ENCODE results near the gene ZFAND3. TPM values are rescaled to one million over a fixed set of nuclear protein-coding genes. Genes with fewer than 3 reads are reported as not detected.

ZFAND3 gene
- polyA plus RNA-seq, 2 of the 4 experiments (the other 2 are of a cell fraction): 12.0 to 50.0 TPM

GRCh38 chr6:38193051-38193450 lies 373.5 kb downstream of the ZFAND3 start (continued):
- TF ChIP-seq ZSCAN20 (CRISPR knock-in tag; IDR thresholded peaks at IDR 0.05) (no peak), EHF (CRISPR knock-in tag; IDR thresholded peaks at IDR 0.05) (no peak), MYC (IDR thresholded peaks at IDR 0.05; ENCODE audit: borderline replicate concordance, low read length) (no peak)

DNA sequence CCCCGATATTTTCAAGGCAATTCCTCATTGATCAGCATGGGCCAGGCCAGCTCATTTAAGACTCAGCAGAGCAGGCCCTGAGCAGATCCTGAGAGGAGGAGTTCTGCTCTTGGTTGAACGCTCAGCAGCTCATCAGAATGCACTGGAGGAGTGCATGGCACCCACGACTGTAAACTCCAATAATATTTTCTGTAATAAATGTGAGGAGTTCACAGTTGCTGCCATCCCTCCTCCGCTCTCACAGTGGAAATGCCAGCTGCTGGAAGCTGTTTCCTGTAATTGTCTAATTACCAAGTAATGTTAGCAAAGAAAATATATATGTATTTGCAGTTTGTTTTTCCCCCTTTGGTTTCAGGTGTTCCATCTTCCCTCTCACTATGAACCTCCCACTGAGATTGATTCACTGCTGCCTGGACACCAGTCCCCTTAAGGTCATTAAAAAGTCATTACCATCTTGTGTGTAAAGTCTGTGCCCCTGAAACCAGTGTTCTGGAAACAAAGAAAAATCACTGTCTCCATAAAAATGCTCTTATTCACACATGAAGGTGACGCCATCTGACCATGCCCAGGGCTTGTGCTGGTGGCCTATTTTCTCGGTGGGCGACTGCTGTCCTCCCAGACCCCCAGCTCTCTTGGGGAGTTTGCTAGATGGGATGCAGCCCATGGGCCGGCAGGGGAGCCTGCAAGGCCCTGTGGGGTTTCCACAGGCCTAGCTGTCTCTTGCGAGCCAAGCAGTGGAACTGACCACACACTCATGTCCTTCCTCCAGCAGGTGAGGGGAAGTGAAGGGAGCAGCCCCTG lies 374.2 kb downstream of the ZFAND3 start:
- FAIRE-seq (no peak), DNase-seq (ENCODE audit: low read depth in 1 of 2, low spot score in 1 of 2) (no peak), ATAC-seq (no peak)
- TF ChIP-seq ZNF302 (CRISPR knock-in tag; IDR thresholded peaks at IDR 0.05) (no peak), FOSB (CRISPR knock-in tag; IDR thresholded peaks at IDR 0.05) (no peak), MAX (IDR thresholded peaks at IDR 0.05) (no peak), PHF8 (IDR thresholded peaks at IDR 0.05; ENCODE audit: borderline replicate concordance, low read depth) (no peak), FOSL2 (IDR thresholded peaks at IDR 0.05) (no peak), FOSL2 (CRISPR knock-in tag; IDR thresholded peaks at IDR 0.05) (no peak), BHLHE40 (IDR thresholded peaks at IDR 0.05; ENCODE audit: low read depth, low read length) (no peak), HES2 (IDR thresholded peaks at IDR 0.05) (no peak)
- no peaks in the 10 kb centered on the region for H3K9me3 ChIP-seq
- CTCF ChIA-PET: no interaction called here
- no peak overlapping the region for H3K27ac ChIP-seq
- WGBS (ENCODE audit: missing lambda C conversion rate): 85% methylated on average over 5 of the region's 9 CpGs
- POLR2A ChIA-PET: no interaction called here
- H3K4me1 ChIP-seq: no peaks in the 10 kb centered on the region
- no peak overlapping the region for H3K4me2 ChIP-seq
- H3K4me3 ChIP-seq: no peak overlapping the region

GRCh38 chr6:38194282-38194572 lies 374.7 kb downstream of the ZFAND3 start:
- ChIA-PET POLR2A (no interaction called here), CTCF (no interaction called here)
- TF ChIP-seq RAD21 (conservative IDR thresholded peaks at IDR 0.05 in 1 of 2, IDR thresholded peaks at IDR 0.05 in 1 of 2) (no peak), TP53 (CRISPR knock-in tag; IDR thresholded peaks at IDR 0.05) (no peak), JUN (IDR thresholded peaks at IDR 0.05) (no peak), MAFK (IDR thresholded peaks at IDR 0.05; ENCODE audit: partially characterized antibody) (no peak), ZNF302 (CRISPR knock-in tag; IDR thresholded peaks at IDR 0.05) (no peak), CBX2 (IDR thresholded peaks at IDR 0.05; ENCODE audit: borderline replicate concordance, low read depth) (no peak), MAX (IDR thresholded peaks at IDR 0.05) (no peak), FOXS1 (CRISPR knock-in tag; IDR thresholded peaks at IDR 0.05) (no peak), HEYL (CRISPR knock-in tag; IDR thresholded peaks at IDR 0.05) (no peak), TFCP2L1 (CRISPR knock-in tag; IDR thresholded peaks at IDR 0.05) (no peak), JUNB (IDR thresholded peaks at IDR 0.05) (no peak), BHLHE40 (IDR thresholded peaks at IDR 0.05; ENCODE audit: low read depth, low read length) (no peak), CEBPB (IDR thresholded peaks at IDR 0.05) (no peak), NPAS2 (CRISPR knock-in tag; IDR thresholded peaks at IDR 0.05; ENCODE audit: borderline replicate concordance) (no peak), GATA3 (IDR thresholded peaks at IDR 0.05; ENCODE audit: borderline replicate concordance) (no peak), CBX8 (IDR thresholded peaks at IDR 0.05) (no peak)
- TF ChIP-seq, protein P1, sequence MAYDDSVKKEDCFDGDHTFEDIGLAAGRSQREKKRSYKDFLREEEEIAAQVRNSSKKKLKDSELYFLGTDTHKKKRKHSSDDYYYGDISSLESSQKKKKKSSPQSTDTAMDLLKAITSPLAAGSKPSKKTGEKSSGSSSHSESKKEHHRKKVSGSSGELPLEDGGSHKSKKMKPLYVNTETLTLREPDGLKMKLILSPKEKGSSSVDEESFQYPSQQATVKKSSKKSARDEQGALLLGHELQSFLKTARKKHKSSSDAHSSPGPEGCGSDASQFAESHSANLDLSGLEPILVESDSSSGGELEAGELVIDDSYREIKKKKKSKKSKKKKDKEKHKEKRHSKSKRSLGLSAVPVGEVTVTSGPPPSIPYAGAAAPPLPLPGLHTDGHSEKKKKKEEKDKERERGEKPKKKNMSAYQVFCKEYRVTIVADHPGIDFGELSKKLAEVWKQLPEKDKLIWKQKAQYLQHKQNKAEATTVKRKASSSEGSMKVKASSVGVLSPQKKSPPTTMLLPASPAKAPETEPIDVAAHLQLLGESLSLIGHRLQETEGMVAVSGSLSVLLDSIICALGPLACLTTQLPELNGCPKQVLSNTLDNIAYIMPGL (CRISPR knock-in tag; IDR thresholded peaks at IDR 0.05; ENCODE audit: borderline replicate concordance): no peak
- H3K4me2 ChIP-seq: no peak overlapping the region
- no peaks in the 10 kb centered on the region for H3K9me3 ChIP-seq
- DNase-seq (ENCODE audit: low read depth in 1 of 2, low spot score in 1 of 2) (no peak), ATAC-seq (no peak), FAIRE-seq (no peak)
- no peaks in the 10 kb centered on the region for H3K4me1 ChIP-seq
- no peak overlapping the region for H3K4me3 ChIP-seq
- H3K27ac ChIP-seq: no peak overlapping the region
- 80% methylated on average over 2 of the region's 2 CpGs for WGBS (ENCODE audit: missing lambda C conversion rate)

Measured in A549 (cell line).